GM12891 (cell line): ENCODE data around the gene FHAD1.

Source experiments
- DNase-seq: peaks from one replicate; pipeline ENCODE4 v3.0.0; 2011; ENCODE audit warnings: low spot score; ENCODE audit not compliant: insufficient read length
- FAIRE-seq: peaks from 2 replicates; lab custom pipeline; 2011; peaks lifted over from hg19 to GRCh38; lab: Jason Lieb, UNC
- PAX5 ChIP-seq: IDR thresholded peaks from 2 replicates; pipeline ENCODE4 v1.6.1; 2011; ENCODE audit warnings: low read length, moderate library complexity, mild to moderate bottlenecking; ENCODE audit not compliant: insufficient read depth, severe bottlenecking
- POLR2A ChIP-seq: IDR thresholded peaks from 2 replicates; pipeline ENCODE4 v1.6.1; 2011; ENCODE audit warnings: low read depth, low read length, control low read depth
- POLR2AphosphoS5 ChIP-seq: IDR thresholded peaks from 2 replicates; pipeline ENCODE4 v1.6.1; 2011; ENCODE audit warnings: low read depth, low read length, control low read depth
- POU2F2 ChIP-seq: IDR thresholded peaks from 2 replicates; pipeline ENCODE4 v1.6.1; 2011; ENCODE audit warnings: low read depth, mild to moderate bottlenecking, control low read depth, low read length, moderate library complexity
- SPI1 ChIP-seq: IDR thresholded peaks from 2 replicates; pipeline ENCODE4 v1.6.1; 2011; ENCODE audit warnings: low read depth, low read length, control low read depth
- TAF1 ChIP-seq: IDR thresholded peaks from 2 replicates; pipeline ENCODE4 v1.6.1; 2011; ENCODE audit warnings: low read depth, low read length, control low read depth

FHAD1 gene

GRCh38 chr1:15215116-15215515, 31.9 kb upstream of the FHAD1 start:
- FAIRE-seq (no peak), DNase-seq (no peak)
- TF ChIP-seq POLR2AphosphoS5 (no peak), SPI1 (no peak), POU2F2 (no peak), TAF1 (no peak), POLR2A (no peak), PAX5 (no peak)

- FAIRE-seq (no peak), DNase-seq (no peak)
- TF ChIP-seq TAF1: no peak
- TF ChIP-seq PAX5: no peak
- no peak for TF ChIP-seq POLR2A
- no peak for TF ChIP-seq SPI1
- no peak for TF ChIP-seq POLR2AphosphoS5
- no peak for TF ChIP-seq POU2F2
Measured at GRCh38 chr1:15217654-15218053, 29.4 kb upstream of the FHAD1 start.

- FAIRE-seq (peak; percentile 59), DNase-seq (no peak)
- no peak for TF ChIP-seq SPI1
- TF ChIP-seq PAX5: no peak
- TF ChIP-seq POLR2AphosphoS5: no peak
- TF ChIP-seq POU2F2: no peak
- TF ChIP-seq POLR2A: no peak
- TF ChIP-seq TAF1: no peak
Measured at GRCh38 chr1:15218287-15219279, 28.4 kb upstream of the FHAD1 start.

- DNase-seq (no peak), FAIRE-seq (no peak)
- no peak for TF ChIP-seq TAF1
- no peak for TF ChIP-seq PAX5
- TF ChIP-seq POLR2A: no peak
- no peak for TF ChIP-seq POU2F2
- TF ChIP-seq SPI1: no peak
- TF ChIP-seq POLR2AphosphoS5: no peak
Measured at GRCh38 chr1:15219280-15220023, 27.6 kb upstream of the FHAD1 start.

DNA sequence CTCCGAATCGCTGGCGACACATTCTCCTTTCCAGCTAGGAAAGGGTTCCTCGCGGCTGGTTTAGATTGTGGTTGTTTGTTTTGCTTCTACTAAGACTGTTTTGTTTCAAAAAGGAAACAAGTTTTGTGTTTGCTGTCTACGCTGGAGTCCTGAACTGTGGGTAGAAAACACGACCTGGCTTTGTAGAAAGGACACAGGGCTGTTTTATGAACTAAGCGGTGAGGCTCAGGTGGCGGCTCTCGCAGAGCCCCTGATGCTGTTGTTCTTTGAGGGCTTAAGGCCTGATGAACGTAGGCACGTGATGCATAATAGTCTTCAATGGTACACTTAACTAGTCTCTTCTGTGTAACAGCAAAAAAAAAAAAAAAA, 27.0 kb upstream of the FHAD1 start:
- FAIRE-seq: no peak
- TF ChIP-seq POLR2A (no peak), POU2F2 (no peak)
- DNase-seq: no peak

DNA sequence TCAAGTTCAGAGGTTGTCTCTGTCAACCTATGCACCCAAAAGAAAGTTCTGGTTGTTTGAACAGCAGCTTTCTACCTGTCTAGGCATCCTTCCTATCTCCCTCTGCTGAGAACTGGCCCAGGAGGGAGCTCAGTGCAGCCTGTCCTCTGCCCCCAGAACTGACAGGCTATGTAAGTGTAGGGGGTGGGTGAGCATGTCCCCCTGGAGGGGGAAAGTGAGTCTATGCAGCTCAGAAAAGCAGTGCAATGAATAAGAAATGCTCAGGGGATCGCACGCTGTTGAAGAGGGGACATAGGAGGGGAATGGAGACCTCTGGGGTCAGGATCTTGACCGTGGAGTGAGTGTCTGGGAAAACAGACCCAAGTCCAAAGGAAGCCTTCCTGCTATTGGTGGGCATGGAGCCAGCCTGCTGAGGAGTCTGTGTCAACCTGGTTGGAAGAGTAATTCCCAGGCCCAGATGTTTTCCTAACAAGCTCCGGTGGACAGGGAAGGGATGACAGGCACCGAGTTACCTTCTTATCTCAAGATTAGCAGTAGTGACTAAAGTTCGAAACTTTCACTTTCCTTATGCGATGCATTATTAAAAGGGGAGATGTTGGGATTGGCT, 26.1 kb upstream of the FHAD1 start:
- TF ChIP-seq POU2F2 (no peak), SPI1 (no peak), POLR2A (no peak), TAF1 (no peak), PAX5 (no peak)
- FAIRE-seq: no peak

GRCh38 chr1:15222653-15223303, 24.2 kb upstream of the FHAD1 start:
- TF ChIP-seq PAX5 (no peak), POLR2AphosphoS5 (no peak), POLR2A (no peak), SPI1 (no peak), TAF1 (no peak), POU2F2 (no peak)
- FAIRE-seq: no peak
- no peak for DNase-seq

More for the DNA sequence above, 26.1 kb upstream of the FHAD1 start:
- no peak for DNase-seq

GRCh38 chr1:15224259-15224869, 22.7 kb upstream of the FHAD1 start:
- no peak for FAIRE-seq
- DNase-seq: no peak
- TF ChIP-seq SPI1 (no peak), TAF1 (no peak), POU2F2 (no peak), PAX5 (no peak), POLR2AphosphoS5 (no peak), POLR2A (no peak)

- DNase-seq (no peak), FAIRE-seq (no peak)
- no peak for TF ChIP-seq POLR2A
- TF ChIP-seq SPI1: no peak
- no peak for TF ChIP-seq TAF1
- no peak for TF ChIP-seq POLR2AphosphoS5
- TF ChIP-seq POU2F2: no peak
Measured at GRCh38 chr1:15224974-15225373, 22.0 kb upstream of the FHAD1 start.
